ENCODE results near the gene LIN7B.

DNA sequence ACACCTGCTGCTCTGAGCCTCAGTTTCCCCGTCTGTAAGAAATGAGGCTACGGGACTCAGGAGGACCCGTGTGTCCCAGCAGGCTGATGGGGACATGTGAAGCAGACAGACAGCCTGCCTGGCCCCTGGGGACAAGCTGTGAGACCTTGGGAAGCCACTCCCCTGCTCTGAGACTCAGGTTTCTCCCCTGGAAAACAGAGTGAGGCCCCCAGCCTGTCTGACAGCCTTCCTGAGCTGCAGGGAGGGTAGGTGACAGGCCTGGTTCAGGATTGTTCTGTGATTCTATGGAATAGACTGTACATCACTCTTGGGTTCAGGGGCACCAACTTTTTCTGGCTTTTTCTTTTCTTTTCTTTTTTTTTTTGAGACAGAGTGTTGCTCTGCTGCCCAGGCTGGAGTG is 46.6 kb upstream of the LIN7B start:
- TF ChIP-seq CTCF (conservative IDR thresholded peaks at IDR 0.05; ENCODE audit: low read length) (no peak), EZH2phosphoT487 (IDR thresholded peaks at IDR 0.05; ENCODE audit: borderline replicate concordance, low read depth, low read length) (no peak)
